ENCODE results near the gene ABCC11. TPM values are rescaled to one million over a fixed set of nuclear protein-coding genes. Genes with fewer than 3 reads are reported as not detected.

The ABCC11 gene
- total RNA-seq, 1 donor from 2014 or later: not detected

- Histone ChIP-seq H3K4me3 (no peak overlapping the region), H3K27me3 (no peaks in the 10 kb centered on the region), H3K9me3 (no peaks in the 10 kb centered on the region), H3K4me1 (peaks cover 4% of the 10 kb centered on the region), H3K27ac (no peak overlapping the region), H3K36me3 (no peaks in the 10 kb centered on the region)
- DNase-seq (ENCODE audit: extremely low spot score in 2 of 2): no peak
- intact Hi-C loops (cut with DNase I): loop anchor here (10.0 kb wide), 1 partner anchor 1127 kb away; no protein-coding TSS in a partner anchor
- TF ChIP-seq POLR2A (IDR thresholded peaks at IDR 0.05): no peak
- no peak for TF ChIP-seq POLR2AphosphoS5 (IDR thresholded peaks at IDR 0.05; ENCODE audit: insufficient read depth in 1 of 2, low read depth in 1 of 2)
- TF ChIP-seq CTCF (IDR thresholded peaks at IDR 0.05): no peak
Measured at GRCh38 chr16:48161906-48162305, 85.4 kb downstream of the ABCC11 start.

GRCh38 chr16:48160575-48160974 is 86.8 kb downstream of the ABCC11 start:
- intact Hi-C loops (cut with DNase I): loop anchor here (10.0 kb wide), 1 partner anchor 1126 kb away; no protein-coding TSS in a partner anchor
- Histone ChIP-seq H3K4me1 (peaks cover 4% of the 10 kb centered on the region), H3K27ac (no peak overlapping the region), H3K27me3 (no peaks in the 10 kb centered on the region), H3K4me3 (no peak overlapping the region), H3K9me3 (no peaks in the 10 kb centered on the region), H3K36me3 (no peaks in the 10 kb centered on the region)
- no peak for TF ChIP-seq POLR2A (IDR thresholded peaks at IDR 0.05)
- no peak for TF ChIP-seq CTCF (IDR thresholded peaks at IDR 0.05)
- TF ChIP-seq POLR2AphosphoS5 (IDR thresholded peaks at IDR 0.05; ENCODE audit: insufficient read depth in 1 of 2, low read depth in 1 of 2): no peak
- DNase-seq (ENCODE audit: extremely low spot score in 2 of 2): no peak

- no peaks in the 10 kb centered on the region for H3K36me3 ChIP-seq
- H3K4me1 ChIP-seq: no peaks in the 10 kb centered on the region
- intact Hi-C loops (cut with DNase I): loop anchor here (5.0 kb wide), 1 partner anchor 1016 kb away; the partner anchor contains the start of gene NETO2
- TF ChIP-seq POLR2AphosphoS5 (IDR thresholded peaks at IDR 0.05; ENCODE audit: insufficient read depth in 1 of 2, low read depth in 1 of 2) (no peak), CTCF (IDR thresholded peaks at IDR 0.05) (no peak), POLR2A (IDR thresholded peaks at IDR 0.05) (no peak)
- no peaks in the 10 kb centered on the region for H3K9me3 ChIP-seq
- H3K27ac ChIP-seq: no peak overlapping the region
- no peaks in the 10 kb centered on the region for H3K27me3 ChIP-seq
- H3K4me3 ChIP-seq: no peak overlapping the region
- no peak for DNase-seq (ENCODE audit: extremely low spot score in 2 of 2)
Measured at GRCh38 chr16:48158296-48158695, 89.0 kb downstream of the ABCC11 start.

- TF ChIP-seq POLR2A (IDR thresholded peaks at IDR 0.05): no peak
- TF ChIP-seq POLR2AphosphoS5 (IDR thresholded peaks at IDR 0.05; ENCODE audit: insufficient read depth in 1 of 2, low read depth in 1 of 2): no peak
- no peak for TF ChIP-seq CTCF (IDR thresholded peaks at IDR 0.05)
- DNase-seq (ENCODE audit: extremely low spot score in 2 of 2): no peak
- Histone ChIP-seq H3K27me3 (no peaks in the 10 kb centered on the region), H3K27ac (no peak overlapping the region), H3K9me3 (no peaks in the 10 kb centered on the region), H3K4me1 (no peaks in the 10 kb centered on the region), H3K4me3 (no peak overlapping the region), H3K36me3 (no peaks in the 10 kb centered on the region)
- intact Hi-C loops (cut with DNase I): loop anchor here (5.0 kb wide), 1 partner anchor 1015 kb away; the partner anchor contains the start of gene NETO2
Measured at GRCh38 chr16:48157794-48158193, 89.5 kb downstream of the ABCC11 start.

- Histone ChIP-seq H3K4me1 (no peaks in the 10 kb centered on the region), H3K9me3 (no peaks in the 10 kb centered on the region), H3K4me3 (no peak overlapping the region), H3K27me3 (no peaks in the 10 kb centered on the region), H3K27ac (no peak overlapping the region), H3K36me3 (no peaks in the 10 kb centered on the region)
- intact Hi-C loops (cut with DNase I): loop anchor here (5.0 kb wide), 1 partner anchor 1015 kb away; the partner anchor contains the start of gene NETO2
- DNase-seq (ENCODE audit: extremely low spot score in 2 of 2): no peak
- no peak for TF ChIP-seq POLR2A (IDR thresholded peaks at IDR 0.05)
- TF ChIP-seq CTCF (IDR thresholded peaks at IDR 0.05): no peak
- no peak for TF ChIP-seq POLR2AphosphoS5 (IDR thresholded peaks at IDR 0.05; ENCODE audit: insufficient read depth in 1 of 2, low read depth in 1 of 2)
Measured at GRCh38 chr16:48157302-48157701, 90.0 kb downstream of the ABCC11 start.

Measured in vagina (tissue), 2 donors.